ENCODE measurements around the gene VSTM4. TPM values are rescaled to one million over a fixed set of nuclear protein-coding genes. Genes with fewer than 3 reads are reported as not detected.

Gene VSTM4
- polyA plus RNA-seq, 1 donor (not counting 4 experiments of a cell fraction or from before 2014, with no cell fraction given), result not detected

DNA sequence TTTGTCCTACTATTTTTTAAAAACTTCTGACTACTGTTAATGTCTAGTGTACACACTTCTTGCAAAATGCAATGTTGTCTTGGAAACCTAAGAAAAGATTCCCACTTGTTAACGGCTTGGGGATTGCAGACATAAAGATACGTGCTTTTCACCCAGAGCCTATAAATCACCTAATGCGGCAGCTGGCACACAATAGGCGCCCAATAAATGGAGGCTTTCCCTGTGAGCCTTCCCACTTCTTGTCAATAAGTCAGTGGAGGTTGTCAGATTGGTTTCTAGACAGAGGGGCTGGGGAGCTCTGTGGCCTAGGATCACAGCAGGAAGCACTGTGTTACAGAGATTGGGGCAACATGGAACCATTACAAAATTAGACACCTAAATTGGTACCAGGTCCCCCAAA is 74.7 kb downstream of the VSTM4 start:
- no peak overlapping the region for H3K27ac ChIP-seq (ENCODE audit: control insufficient read depth, insufficient read depth, low read length)
- no peak for FAIRE-seq
- H3K27me3 ChIP-seq (ENCODE audit: control insufficient read depth, extremely low read depth, insufficient read depth, low read length), result no peaks in the 10 kb centered on the region
- H3K79me2 ChIP-seq (ENCODE audit: control insufficient read depth, insufficient read depth, low read length), result no peaks in the 10 kb centered on the region
- no peak overlapping the region for H3K9ac ChIP-seq (ENCODE audit: control insufficient read depth, extremely low read depth, insufficient read depth, low read length)
- TF ChIP-seq, protein P1, sequence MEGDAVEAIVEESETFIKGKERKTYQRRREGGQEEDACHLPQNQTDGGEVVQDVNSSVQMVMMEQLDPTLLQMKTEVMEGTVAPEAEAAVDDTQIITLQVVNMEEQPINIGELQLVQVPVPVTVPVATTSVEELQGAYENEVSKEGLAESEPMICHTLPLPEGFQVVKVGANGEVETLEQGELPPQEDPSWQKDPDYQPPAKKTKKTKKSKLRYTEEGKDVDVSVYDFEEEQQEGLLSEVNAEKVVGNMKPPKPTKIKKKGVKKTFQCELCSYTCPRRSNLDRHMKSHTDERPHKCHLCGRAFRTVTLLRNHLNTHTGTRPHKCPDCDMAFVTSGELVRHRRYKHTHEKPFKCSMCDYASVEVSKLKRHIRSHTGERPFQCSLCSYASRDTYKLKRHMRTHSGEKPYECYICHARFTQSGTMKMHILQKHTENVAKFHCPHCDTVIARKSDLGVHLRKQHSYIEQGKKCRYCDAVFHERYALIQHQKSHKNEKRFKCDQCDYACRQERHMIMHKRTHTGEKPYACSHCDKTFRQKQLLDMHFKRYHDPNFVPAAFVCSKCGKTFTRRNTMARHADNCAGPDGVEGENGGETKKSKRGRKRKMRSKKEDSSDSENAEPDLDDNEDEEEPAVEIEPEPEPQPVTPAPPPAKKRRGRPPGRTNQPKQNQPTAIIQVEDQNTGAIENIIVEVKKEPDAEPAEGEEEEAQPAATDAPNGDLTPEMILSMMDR (optimal IDR thresholded peaks at IDR 0.05 in 1 of 3, IDR thresholded peaks at IDR 0.05 in 1 of 3, conservative IDR thresholded peaks at IDR 0.05 in 1 of 3; ENCODE audit: extremely low read depth in 1 of 3, insufficient read depth in 2 of 3, low read length in 3 of 3), result no peak
- TF ChIP-seq EZH2 (IDR thresholded peaks at IDR 0.05; ENCODE audit: low read length), result no peak
- H3K36me3 ChIP-seq (ENCODE audit: control insufficient read depth in 2 of 2, extremely low read depth in 1 of 2, insufficient read depth in 2 of 2, low read length in 2 of 2), result no peaks in the 10 kb centered on the region
- H3K4me1 ChIP-seq (ENCODE audit: control insufficient read depth, extremely low read depth, insufficient read depth, low read length), result no peaks in the 10 kb centered on the region
- no peaks in the 10 kb centered on the region for H3K9me3 ChIP-seq (ENCODE audit: control insufficient read depth, low read depth, low read length)
- dilution Hi-C loops (cut with MboI; ENCODE audit: extremely low pct_ligation_motif_present, low sequenced_read_pairs), result no loop called here
- no peak for DNase-seq (ENCODE audit: low read depth, low spot score)
- H3K4me2 ChIP-seq (ENCODE audit: control insufficient read depth, extremely low read depth, insufficient read depth, low read depth, low read length), result no peak overlapping the region
- no peak overlapping the region for H3K4me3 ChIP-seq (ENCODE audit: control insufficient read depth in 2 of 3, extremely low read depth in 1 of 3, insufficient read depth in 2 of 3, low read depth in 1 of 3, low read length in 3 of 3)
- no peaks in the 10 kb centered on the region for H3K9me1 ChIP-seq (ENCODE audit: control insufficient read depth, extremely low read depth, insufficient read depth, low read length)
- H4K20me1 ChIP-seq (ENCODE audit: control insufficient read depth, extremely low read depth, insufficient read depth, low read length), result no peaks in the 10 kb centered on the region
- H2AFZ ChIP-seq (ENCODE audit: control insufficient read depth, low read length), result no peak overlapping the region

DNA sequence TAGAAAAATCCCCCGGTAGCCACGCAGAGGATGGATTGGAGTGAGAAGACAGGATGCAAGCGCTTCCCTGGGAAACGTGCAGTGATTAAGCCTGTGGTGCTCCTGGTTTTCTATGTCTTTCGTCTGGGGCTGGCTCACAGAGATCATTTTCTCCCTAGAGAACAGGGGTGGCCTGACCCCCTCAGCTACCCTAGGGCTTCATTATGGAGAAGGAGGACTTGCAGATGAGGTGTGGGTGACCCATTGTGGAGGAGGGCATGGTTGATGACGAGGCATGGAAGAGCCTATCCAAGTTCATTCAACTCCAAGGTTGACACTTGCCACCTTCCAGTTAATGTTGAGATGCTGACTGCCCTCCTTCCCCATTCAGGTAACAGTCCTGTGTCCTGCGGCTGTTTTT is 75.9 kb downstream of the VSTM4 start:
- no peak overlapping the region for H3K27ac ChIP-seq (ENCODE audit: control insufficient read depth, insufficient read depth, low read length)
- no peaks in the 10 kb centered on the region for H4K20me1 ChIP-seq (ENCODE audit: control insufficient read depth, extremely low read depth, insufficient read depth, low read length)
- H3K9me3 ChIP-seq (ENCODE audit: control insufficient read depth, low read depth, low read length), result no peaks in the 10 kb centered on the region
- no peaks in the 10 kb centered on the region for H3K4me1 ChIP-seq (ENCODE audit: control insufficient read depth, extremely low read depth, insufficient read depth, low read length)
- H3K9me1 ChIP-seq (ENCODE audit: control insufficient read depth, extremely low read depth, insufficient read depth, low read length), result no peaks in the 10 kb centered on the region
- H3K4me2 ChIP-seq (ENCODE audit: control insufficient read depth, extremely low read depth, insufficient read depth, low read depth, low read length), result no peak overlapping the region
- dilution Hi-C loops (cut with MboI; ENCODE audit: extremely low pct_ligation_motif_present, low sequenced_read_pairs), result no loop called here
- H3K27me3 ChIP-seq (ENCODE audit: control insufficient read depth, extremely low read depth, insufficient read depth, low read length), result no peaks in the 10 kb centered on the region
- no peaks in the 10 kb centered on the region for H3K79me2 ChIP-seq (ENCODE audit: control insufficient read depth, insufficient read depth, low read length)
- no peak overlapping the region for H3K9ac ChIP-seq (ENCODE audit: control insufficient read depth, extremely low read depth, insufficient read depth, low read length)
- no peak for TF ChIP-seq EZH2 (IDR thresholded peaks at IDR 0.05; ENCODE audit: low read length)
- TF ChIP-seq, protein P1 (optimal IDR thresholded peaks at IDR 0.05 in 1 of 3, IDR thresholded peaks at IDR 0.05 in 1 of 3, conservative IDR thresholded peaks at IDR 0.05 in 1 of 3; ENCODE audit: extremely low read depth in 1 of 3, insufficient read depth in 2 of 3, low read length in 3 of 3), result no peak
- no peak overlapping the region for H3K4me3 ChIP-seq (ENCODE audit: control insufficient read depth in 2 of 3, extremely low read depth in 1 of 3, insufficient read depth in 2 of 3, low read depth in 1 of 3, low read length in 3 of 3)
- no peak overlapping the region for H2AFZ ChIP-seq (ENCODE audit: control insufficient read depth, low read length)
- H3K36me3 ChIP-seq (ENCODE audit: control insufficient read depth in 2 of 2, extremely low read depth in 1 of 2, insufficient read depth in 2 of 2, low read length in 2 of 2), result no peaks in the 10 kb centered on the region
- FAIRE-seq, result no peak
- no peak for DNase-seq (ENCODE audit: low read depth, low spot score)
